ENCODE results near the gene CASTOR1.
"Not testable (repeated sequence)": the region's sequence is repeated elsewhere in the genome, so short reads cannot be mapped to it uniquely, and the experiment has no call there.

DNA sequence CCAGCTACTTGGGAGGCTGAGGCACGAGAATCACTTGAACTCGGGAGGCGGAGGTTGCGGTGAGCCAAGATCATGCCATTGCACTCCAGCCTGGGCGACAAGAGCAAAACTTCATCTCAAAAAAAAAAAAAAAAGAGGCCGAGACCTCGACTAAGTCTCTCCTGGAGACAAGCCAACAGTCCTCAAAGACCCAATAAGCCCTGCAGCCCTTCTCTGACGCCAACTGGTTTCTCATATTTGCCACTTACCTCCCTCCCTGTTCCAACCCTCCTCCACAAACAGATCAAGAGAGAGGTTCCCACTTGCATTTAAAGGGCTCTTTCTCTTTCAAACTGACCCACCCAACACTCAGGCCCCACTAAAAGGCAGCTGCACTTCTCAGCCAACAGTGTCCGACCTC is 49.0 kb upstream of the CASTOR1 start:
- TF ChIP-seq POLR2A (IDR thresholded peaks at IDR 0.05): not testable (repeated sequence)
- TF ChIP-seq, protein P1, sequence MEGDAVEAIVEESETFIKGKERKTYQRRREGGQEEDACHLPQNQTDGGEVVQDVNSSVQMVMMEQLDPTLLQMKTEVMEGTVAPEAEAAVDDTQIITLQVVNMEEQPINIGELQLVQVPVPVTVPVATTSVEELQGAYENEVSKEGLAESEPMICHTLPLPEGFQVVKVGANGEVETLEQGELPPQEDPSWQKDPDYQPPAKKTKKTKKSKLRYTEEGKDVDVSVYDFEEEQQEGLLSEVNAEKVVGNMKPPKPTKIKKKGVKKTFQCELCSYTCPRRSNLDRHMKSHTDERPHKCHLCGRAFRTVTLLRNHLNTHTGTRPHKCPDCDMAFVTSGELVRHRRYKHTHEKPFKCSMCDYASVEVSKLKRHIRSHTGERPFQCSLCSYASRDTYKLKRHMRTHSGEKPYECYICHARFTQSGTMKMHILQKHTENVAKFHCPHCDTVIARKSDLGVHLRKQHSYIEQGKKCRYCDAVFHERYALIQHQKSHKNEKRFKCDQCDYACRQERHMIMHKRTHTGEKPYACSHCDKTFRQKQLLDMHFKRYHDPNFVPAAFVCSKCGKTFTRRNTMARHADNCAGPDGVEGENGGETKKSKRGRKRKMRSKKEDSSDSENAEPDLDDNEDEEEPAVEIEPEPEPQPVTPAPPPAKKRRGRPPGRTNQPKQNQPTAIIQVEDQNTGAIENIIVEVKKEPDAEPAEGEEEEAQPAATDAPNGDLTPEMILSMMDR (IDR thresholded peaks at IDR 0.05): not testable (repeated sequence)

All from sigmoid colon (tissue), 3 donors.